CD14-positive monocyte (primary cell): Measurements from ENCODE around the gene LCMT2. TPM values are rescaled to one million over a fixed set of nuclear protein-coding genes. Genes with fewer than 3 reads are reported as not detected.

Experiments used
- DNase-seq, 3 donors: peaks; one replicate each; pipeline ENCODE4 v3.0.0-alpha.2; 2011 to 2022
- H2AFZ ChIP-seq: 2 replicates; pipeline ENCODE4 v1.6.0; 2012; ENCODE audit warnings: mild to moderate bottlenecking, low read depth, low read length, inconsistent platforms; ENCODE audit not compliant: insufficient read depth, poor library complexity, severe bottlenecking
- H3K27ac ChIP-seq, 2 donors: 1 replicate in 1 of 2; 2 replicates in 1 of 2; pipeline ENCODE4 v1.5.1; 2012 to 2013; ENCODE audit warnings: low read length in 2 of 2, control low read depth in 1 of 2, inconsistent platforms in 1 of 2, low read depth in 1 of 2, mild to moderate bottlenecking in 1 of 2
- H3K27me3 ChIP-seq, 2 donors: one replicate each; pipeline versions ENCODE4 v1.6.0 to v1.6.1; 2011 to 2013; ENCODE audit warnings: low read length in 2 of 2; ENCODE audit not compliant: control insufficient read depth in 2 of 2, insufficient read depth in 2 of 2
- H3K36me3 ChIP-seq, 2 donors: replicated peaks in 1 of 2; 1 replicate in 1 of 2; 2 replicates in 1 of 2; pipeline versions ENCODE4 v1.5.1 to v1.6.1; 2012 to 2013; ENCODE audit warnings: low read length in 2 of 2, control low read depth in 1 of 2, inconsistent platforms in 1 of 2, mild to moderate bottlenecking in 1 of 2; ENCODE audit not compliant: insufficient read depth in 2 of 2, control insufficient read depth in 1 of 2
- H3K4me1 ChIP-seq, 2 donors: 1 replicate in 1 of 2; 2 replicates in 1 of 2; pipeline versions ENCODE4 v1.5.1 to v1.6.1; 2012 to 2013; ENCODE audit warnings: low read length in 2 of 2, control low read depth in 1 of 2, inconsistent platforms in 1 of 2, mild to moderate bottlenecking in 1 of 2, moderate library complexity in 1 of 2; ENCODE audit not compliant: insufficient read depth in 2 of 2, control insufficient read depth in 1 of 2
- H3K4me2 ChIP-seq: replicated peaks from 2 replicates; pipeline ENCODE3; 2012; ENCODE audit warnings: low read length, moderate library complexity, mild to moderate bottlenecking; ENCODE audit not compliant: poor library complexity, severe bottlenecking; ENCODE audit errors: extremely low read depth
- H3K4me3 ChIP-seq, 3 experiments: fragments of 200-600 bp in 1 of 3; sonication (generic) in 1 of 3; replicated peaks in 1 of 3; 1 replicate in 2 of 3; 2 replicates in 1 of 3; pipeline ENCODE4 v1.5.1; 2011 to 2013; ENCODE audit warnings: low read length in 3 of 3, mild to moderate bottlenecking in 3 of 3, control low read depth in 2 of 3, low read depth in 2 of 3, inconsistent platforms in 1 of 3, moderate library complexity in 1 of 3
- H3K79me2 ChIP-seq: 2 replicates; pipeline ENCODE4 v1.6.0; 2012; ENCODE audit warnings: mild to moderate bottlenecking, control low read depth, inconsistent platforms, low read length, moderate library complexity; ENCODE audit not compliant: insufficient read depth
- H3K9ac ChIP-seq: 2 replicates; pipeline ENCODE4 v1.6.0; 2017; ENCODE audit warnings: low read length, mild to moderate bottlenecking; ENCODE audit not compliant: insufficient read depth, poor library complexity, severe bottlenecking
- H3K9me3 ChIP-seq, 2 donors: replicated peaks in 1 of 2; 1 replicate in 1 of 2; 2 replicates in 1 of 2; pipeline versions ENCODE4 v1.5.1 to v1.6.1; 2012 to 2013; ENCODE audit warnings: low read length in 2 of 2, control low read depth in 1 of 2; ENCODE audit not compliant: control insufficient read depth in 1 of 2, insufficient read depth in 1 of 2
- H4K20me1 ChIP-seq: 2 replicates; pipeline ENCODE4 v1.6.0; 2012; ENCODE audit warnings: mild to moderate bottlenecking, low read length, control low read depth, moderate library complexity; ENCODE audit not compliant: insufficient read depth
- H3K27ac Mint-ChIP-seq, 7 donors: one replicate each; pipeline ENCODE4 v1.8.0; 2020; ENCODE audit warnings: mild to moderate bottlenecking in 7 of 7, mixed read lengths in 7 of 7, moderate library complexity in 6 of 7, inconsistent platforms in 2 of 7
- H3K27me3 Mint-ChIP-seq, 3 donors: one replicate each; pipeline ENCODE4 v1.8.0; 2021 to 2022; ENCODE audit warnings: low read depth in 3 of 3, mild to moderate bottlenecking in 3 of 3, mixed read lengths in 3 of 3, moderate library complexity in 3 of 3, inconsistent platforms in 1 of 3
- H3K36me3 Mint-ChIP-seq, 2 donors: one replicate each; pipeline ENCODE4 v1.8.0; 2020; ENCODE audit warnings: mixed read lengths in 2 of 2, inconsistent platforms in 1 of 2, mild to moderate bottlenecking in 1 of 2
- H3K4me1 Mint-ChIP-seq: one replicate; pipeline ENCODE4 v1.8.0; 2020; ENCODE audit warnings: mild to moderate bottlenecking, mixed read lengths
- H3K4me3 Mint-ChIP-seq, 2 donors: one replicate each; pipeline ENCODE4 v1.8.0; 2020; ENCODE audit warnings: mild to moderate bottlenecking in 2 of 2, mixed read lengths in 2 of 2, moderate library complexity in 1 of 2
- H3K9me3 Mint-ChIP-seq, 7 donors: one replicate each; pipeline ENCODE4 v1.8.0; 2020 to 2022; ENCODE audit warnings: mixed read lengths in 7 of 7, mild to moderate bottlenecking in 6 of 7, moderate library complexity in 6 of 7, inconsistent platforms in 2 of 7
- CTCF ChIP-seq: fragments of 200-600 bp; IDR thresholded peaks from one replicate; pipeline ENCODE4 v1.8.0; 2022; ENCODE audit warnings: antibody characterized with exemption, mild to moderate bottlenecking
- WGBS: methylation state at CpG from one replicate; pipeline ENCODE4 v1.1.5; 2013; ENCODE audit warnings: missing lambda C conversion rate; ENCODE audit not compliant: insufficient coverage; 5-methylcytosine and 5-hydroxymethylcytosine counted together
- intact Hi-C, 2 donors: fragments of 100-400 bp; cut with micrococcal nuclease; formaldehyde crosslinking; loops; one replicate each; pipeline versions ENCODE4 v1.15.0 to v1.15.1; 2023
- polyA plus RNA-seq, 3 donors: library from polyadenylated mRNA; depleted of rRNA in 1 of 3; unstranded in 2 of 3; stranded (reverse) in 1 of 3; fragments of 300-500 nt in 2 of 3; fragments of >200 nt in 1 of 3; fragmentation: Illumina TruSeq in 2 of 3; gene quantifications; 1 replicate in 2 of 3; 2 replicates in 1 of 3; pipeline ENCODE4 v1.2.3, GENCODE V29; 2012 to 2021

The LCMT2 gene
- polyA plus RNA-seq, 3 donors, result 0.78 to 1.6 (median 1.4) TPM

DNA sequence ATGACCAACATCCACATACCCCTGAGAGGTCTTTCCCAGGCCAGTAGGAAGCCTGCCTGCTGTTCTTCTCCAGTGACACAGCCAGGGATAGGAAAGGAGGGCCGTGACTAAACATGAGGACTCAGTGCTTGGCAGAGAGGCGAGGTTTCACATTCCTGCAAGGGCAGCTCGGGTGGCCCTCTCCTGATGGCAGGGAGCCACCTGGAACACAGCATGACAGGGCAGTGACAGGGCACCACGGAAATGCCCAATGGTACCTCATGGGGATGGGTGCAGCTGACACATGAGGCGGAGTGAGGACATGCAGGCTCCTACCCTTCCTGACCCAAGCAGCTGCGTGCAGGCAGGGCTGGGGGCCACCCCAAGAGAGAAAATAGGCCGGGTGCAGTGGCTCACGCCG lies 56.2 kb downstream of the LCMT2 start:
- H3K9me3 ChIP-seq, result no peaks in the 10 kb centered on the region
- H3K4me2 ChIP-seq, result no peak overlapping the region
- DNase-seq, result no peak
- peaks cover 0 to 4% of the 10 kb centered on the region in 2 donors for H3K4me1 ChIP-seq
- no peak overlapping the region for H3K27ac Mint-ChIP-seq
- 80% methylated on average over 9 of the region's 9 CpGs for WGBS
- no peaks in the 10 kb centered on the region for H3K27me3 ChIP-seq
- H3K9me3 Mint-ChIP-seq, result peaks cover 0 to 7% (median 3%) of the 10 kb centered on the region in 7 donors
- H3K4me3 ChIP-seq, result no peak overlapping the region
- H4K20me1 ChIP-seq, result no peaks in the 10 kb centered on the region
- H3K4me3 Mint-ChIP-seq, result no peak overlapping the region
- H3K36me3 Mint-ChIP-seq, result no peaks in the 10 kb centered on the region
- H3K27me3 Mint-ChIP-seq, result peaks cover 1 to 9% (median 4%) of the 10 kb centered on the region in 3 donors
- no peak overlapping the region for H2AFZ ChIP-seq
- TF ChIP-seq CTCF, result no peak
- H3K4me1 Mint-ChIP-seq, result peaks cover 6% of the 10 kb centered on the region
- intact Hi-C loops, result loop anchor here in 1 of 2 donors (10.0 kb wide), 1 partner anchor 569 kb away; no protein-coding TSS in a partner anchor
- H3K79me2 ChIP-seq, result no peaks in the 10 kb centered on the region
- H3K27ac ChIP-seq, result no peak overlapping the region
- peak overlapping the region; percentile 4 for H3K9ac ChIP-seq
- no peaks in the 10 kb centered on the region for H3K36me3 ChIP-seq

Other genes with a start within 250 kb of the LCMT2 start
- 1 to 10 TPM; 5.1 to 7.9 (median 6.3) TPM for gene UBR1, start 224.5 kb downstream of the LCMT2 start, polyA plus RNA-seq
- 10 to 100 TPM; 10.5 to 11.3 (median 10.8) TPM for gene TMEM62, start 197.0 kb downstream of the LCMT2 start, polyA plus RNA-seq
- 100 to 1,000 TPM in 2 of 3 donors, 10 to 100 TPM in 1; 79.2 to 205 (median 196) TPM for gene CCNDBP1, start 145.2 kb downstream of the LCMT2 start, polyA plus RNA-seq
- gene EPB42, start 109.6 kb downstream of the LCMT2 start, polyA plus RNA-seq, result under 1 TPM in 2 of 3 donors, not detected in 1; 0.08 to 0.13 TPM
- not detected for gene TGM5, start 63.6 kb downstream of the LCMT2 start, polyA plus RNA-seq
- gene TGM7, start 28.3 kb downstream of the LCMT2 start, polyA plus RNA-seq, result not detected
- 1 to 10 TPM; 2.6 to 7.4 (median 4.3) TPM for gene ZSCAN29, start 40.5 kb upstream of the LCMT2 start, polyA plus RNA-seq
- gene TUBGCP4, start 40.5 kb upstream of the LCMT2 start, polyA plus RNA-seq, result 1 to 10 TPM; 4.7 to 7.6 (median 6.1) TPM
- 1 to 10 TPM; 1.8 to 6.7 (median 3.1) TPM for gene TP53BP1, start 162.6 kb upstream of the LCMT2 start, polyA plus RNA-seq
- under 1 TPM in 2 of 3 donors, not detected in 1; 0.01 to 0.02 TPM for gene MAP1A, start 187.0 kb upstream of the LCMT2 start, polyA plus RNA-seq